ENCODE measurements around the gene KLHDC4. TPM values are rescaled to one million over a fixed set of nuclear protein-coding genes. Genes with fewer than 3 reads are reported as not detected.

Gene KLHDC4
- total and polyA plus RNA-seq, 2 experiments from 2014 or later: 23.0 to 41.1 TPM

GRCh38 chr16:87754535-87754934 lies 11.3 kb downstream of the KLHDC4 start (continued):
- TF ChIP-seq, protein P1, sequence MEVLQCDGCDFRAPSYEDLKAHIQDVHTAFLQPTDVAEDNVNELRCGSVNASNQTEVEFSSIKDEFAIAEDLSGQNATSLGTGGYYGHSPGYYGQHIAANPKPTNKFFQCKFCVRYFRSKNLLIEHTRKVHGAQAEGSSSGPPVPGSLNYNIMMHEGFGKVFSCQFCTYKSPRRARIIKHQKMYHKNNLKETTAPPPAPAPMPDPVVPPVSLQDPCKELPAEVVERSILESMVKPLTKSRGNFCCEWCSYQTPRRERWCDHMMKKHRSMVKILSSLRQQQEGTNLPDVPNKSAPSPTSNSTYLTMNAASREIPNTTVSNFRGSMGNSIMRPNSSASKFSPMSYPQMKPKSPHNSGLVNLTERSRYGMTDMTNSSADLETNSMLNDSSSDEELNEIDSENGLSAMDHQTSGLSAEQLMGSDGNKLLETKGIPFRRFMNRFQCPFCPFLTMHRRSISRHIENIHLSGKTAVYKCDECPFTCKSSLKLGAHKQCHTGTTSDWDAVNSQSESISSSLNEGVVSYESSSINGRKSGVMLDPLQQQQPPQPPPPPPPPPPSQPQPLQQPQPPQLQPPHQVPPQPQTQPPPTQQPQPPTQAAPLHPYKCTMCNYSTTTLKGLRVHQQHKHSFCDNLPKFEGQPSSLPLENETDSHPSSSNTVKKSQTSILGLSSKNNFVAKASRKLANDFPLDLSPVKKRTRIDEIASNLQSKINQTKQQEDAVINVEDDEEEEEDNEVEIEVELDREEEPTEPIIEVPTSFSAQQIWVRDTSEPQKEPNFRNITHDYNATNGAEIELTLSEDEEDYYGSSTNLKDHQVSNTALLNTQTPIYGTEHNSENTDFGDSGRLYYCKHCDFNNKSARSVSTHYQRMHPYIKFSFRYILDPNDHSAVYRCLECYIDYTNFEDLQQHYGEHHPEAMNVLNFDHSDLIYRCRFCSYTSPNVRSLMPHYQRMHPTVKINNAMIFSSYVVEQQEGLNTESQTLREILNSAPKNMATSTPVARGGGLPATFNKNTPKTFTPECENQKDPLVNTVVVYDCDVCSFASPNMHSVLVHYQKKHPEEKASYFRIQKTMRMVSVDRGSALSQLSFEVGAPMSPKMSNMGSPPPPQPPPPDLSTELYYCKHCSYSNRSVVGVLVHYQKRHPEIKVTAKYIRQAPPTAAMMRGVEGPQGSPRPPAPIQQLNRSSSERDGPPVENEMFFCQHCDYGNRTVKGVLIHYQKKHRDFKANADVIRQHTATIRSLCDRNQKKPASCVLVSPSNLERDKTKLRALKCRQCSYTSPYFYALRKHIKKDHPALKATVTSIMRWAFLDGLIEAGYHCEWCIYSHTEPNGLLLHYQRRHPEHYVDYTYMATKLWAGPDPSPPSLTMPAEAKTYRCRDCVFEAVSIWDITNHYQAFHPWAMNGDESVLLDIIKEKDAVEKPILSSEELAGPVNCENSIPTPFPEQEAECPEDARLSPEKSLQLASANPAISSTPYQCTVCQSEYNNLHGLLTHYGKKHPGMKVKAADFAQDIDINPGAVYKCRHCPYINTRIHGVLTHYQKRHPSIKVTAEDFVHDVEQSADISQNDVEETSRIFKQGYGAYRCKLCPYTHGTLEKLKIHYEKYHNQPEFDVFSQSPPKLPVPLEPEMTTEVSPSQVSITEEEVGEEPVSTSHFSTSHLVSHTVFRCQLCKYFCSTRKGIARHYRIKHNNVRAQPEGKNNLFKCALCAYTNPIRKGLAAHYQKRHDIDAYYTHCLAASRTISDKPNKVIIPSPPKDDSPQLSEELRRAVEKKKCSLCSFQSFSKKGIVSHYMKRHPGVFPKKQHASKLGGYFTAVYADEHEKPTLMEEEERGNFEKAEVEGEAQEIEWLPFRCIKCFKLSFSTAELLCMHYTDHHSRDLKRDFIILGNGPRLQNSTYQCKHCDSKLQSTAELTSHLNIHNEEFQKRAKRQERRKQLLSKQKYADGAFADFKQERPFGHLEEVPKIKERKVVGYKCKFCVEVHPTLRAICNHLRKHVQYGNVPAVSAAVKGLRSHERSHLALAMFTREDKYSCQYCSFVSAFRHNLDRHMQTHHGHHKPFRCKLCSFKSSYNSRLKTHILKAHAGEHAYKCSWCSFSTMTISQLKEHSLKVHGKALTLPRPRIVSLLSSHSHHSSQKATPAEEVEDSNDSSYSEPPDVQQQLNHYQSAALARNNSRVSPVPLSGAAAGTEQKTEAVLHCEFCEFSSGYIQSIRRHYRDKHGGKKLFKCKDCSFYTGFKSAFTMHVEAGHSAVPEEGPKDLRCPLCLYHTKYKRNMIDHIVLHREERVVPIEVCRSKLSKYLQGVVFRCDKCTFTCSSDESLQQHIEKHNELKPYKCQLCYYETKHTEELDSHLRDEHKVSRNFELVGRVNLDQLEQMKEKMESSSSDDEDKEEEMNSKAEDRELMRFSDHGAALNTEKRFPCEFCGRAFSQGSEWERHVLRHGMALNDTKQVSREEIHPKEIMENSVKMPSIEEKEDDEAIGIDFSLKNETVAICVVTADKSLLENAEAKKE (CRISPR knock-in tag; IDR thresholded peaks at IDR 0.05): no peak
- no peak for TF ChIP-seq ZNF331 (CRISPR knock-in tag; IDR thresholded peaks at IDR 0.05; ENCODE audit: low read depth)
- no peak for TF ChIP-seq NANOG (IDR thresholded peaks at IDR 0.05; ENCODE audit: borderline replicate concordance)
- TF ChIP-seq JUNB (IDR thresholded peaks at IDR 0.05; ENCODE audit: unreplicated experiment): no peak

DNA sequence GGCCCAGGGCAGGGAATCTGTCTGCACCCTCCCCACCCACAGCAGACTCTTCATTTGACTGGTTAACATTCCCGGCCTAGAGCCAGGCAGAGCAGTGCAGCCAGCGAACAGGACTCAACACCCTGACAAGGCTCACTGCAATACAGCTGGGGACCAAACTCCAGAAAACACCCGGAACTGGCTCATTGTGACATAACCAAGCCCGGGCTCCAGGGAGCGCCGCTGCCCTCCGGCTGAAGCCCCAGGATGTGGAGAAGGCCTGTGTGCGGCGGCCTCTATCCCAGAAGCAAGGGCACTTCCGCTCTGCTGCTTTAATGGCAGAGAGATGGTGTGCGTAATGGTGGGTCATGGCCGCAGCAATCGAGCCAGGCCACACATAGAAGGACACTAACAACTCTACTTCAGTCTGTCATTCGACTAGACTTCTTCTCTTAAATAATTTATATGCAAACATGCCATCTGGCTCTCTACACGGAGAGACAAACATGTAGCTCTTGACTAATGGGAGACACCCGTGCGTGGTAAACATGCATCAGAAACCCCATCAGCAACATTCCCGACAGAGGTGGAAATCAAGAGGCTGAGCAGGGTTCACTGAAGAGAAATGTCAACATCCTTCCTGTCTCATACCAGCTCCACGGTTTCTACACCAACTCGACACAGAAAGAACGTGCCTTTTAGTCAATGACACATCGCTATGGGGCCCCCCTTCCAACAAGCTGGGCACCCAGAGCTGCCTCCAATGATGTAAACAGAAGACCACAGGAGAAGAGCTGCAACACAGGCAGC lies 18.0 kb downstream of the KLHDC4 start:
- TF ChIP-seq POLR2AphosphoS5 (IDR thresholded peaks at IDR 0.05; ENCODE audit: low read depth): no peak
- peak in 1 of 2 experiments; percentile 49; a peak in 2 of 4 replicates for TF ChIP-seq CTCF (conservative IDR thresholded peaks at IDR 0.05; ENCODE audit: low read depth in 2 of 2)
- Mint-ChIP-seq H3K4me3 (no peak overlapping the region), H3K27me3 (ENCODE audit: insufficient read depth, low read depth, poor library complexity) (no peaks in the 10 kb centered on the region), H3K9me3 (no peaks in the 10 kb centered on the region), H3K4me1 (no peaks in the 10 kb centered on the region), H3K27ac (no peak overlapping the region), H3K36me3 (ENCODE audit: low read depth) (peaks cover 84% of the 10 kb centered on the region)
- peaks cover 32% of the 10 kb centered on the region for H4K20me1 ChIP-seq (replicated peaks; ENCODE audit: insufficient read depth)
- ATAC-seq (peak; percentile 77), DNase-seq (ENCODE audit: low spot score) (peak; percentile 43)
- peaks cover 82% of the 10 kb centered on the region for H3K79me2 ChIP-seq (replicated peaks; ENCODE audit: insufficient read depth)
- no peaks in the 10 kb centered on the region for H3K4me1 ChIP-seq (ENCODE audit: insufficient read depth)
- no peak overlapping the region for H2AFZ ChIP-seq
- H3F3A ChIP-seq (replicated peaks; ENCODE audit: low read depth): no peaks in the 10 kb centered on the region
- H3K9me2 ChIP-seq (ENCODE audit: insufficient read depth): no peaks in the 10 kb centered on the region
- no peak overlapping the region for H3K4me2 ChIP-seq
- H3K36me3 ChIP-seq (ENCODE audit: insufficient read depth): peaks cover 48% of the 10 kb centered on the region
- H3K27me3 ChIP-seq (ENCODE audit: insufficient read depth): no peaks in the 10 kb centered on the region
- H3K4me3 ChIP-seq: no peak overlapping the region
- H3K27ac ChIP-seq (ENCODE audit: low read depth): no peak overlapping the region

Data from GM23338 (cell line).